H1 (cell line): ENCODE results near the gene EDA. TPM values are rescaled to one million over a fixed set of nuclear protein-coding genes. Genes with fewer than 3 reads are reported as not detected.

Experiments used
- CTCF ChIA-PET: fragments of 300-600 bp; sonication (Branson Sonifier 250); formaldehyde crosslinking; loops from one replicate; lab custom pipeline; 2021; ENCODE audit not compliant: partially characterized antibody; lab: Charles Lee
- POLR2A ChIA-PET: fragments of 300-600 bp; sonication (Branson Sonifier 250); formaldehyde crosslinking; loops from one replicate; lab custom pipeline; 2021; ENCODE audit warnings: inconsistent platforms; ENCODE audit not compliant: partially characterized antibody; lab: Charles Lee
- DNase-seq, 2 experiments: peaks; one replicate each; pipeline versions ENCODE4 v3.0.0 to v3.0.0-alpha.2; 2010 to 2022; ENCODE audit warnings: low spot score in 2 of 2, low read depth in 1 of 2, mixed read lengths in 1 of 2
- FAIRE-seq: peaks from 2 replicates; lab custom pipeline; 2011; peaks lifted over from hg19 to GRCh38; lab: Jason Lieb, UNC
- H2AFZ ChIP-seq: 2 replicates; pipeline ENCODE4 v1.8.1; 2012; ENCODE audit warnings: low read length, inconsistent platforms
- H2AK5ac ChIP-seq: 2 replicates; pipeline ENCODE4 v1.6.1; 2013; ENCODE audit warnings: low read depth, low read length
- H2BK120ac ChIP-seq: replicated peaks from 2 replicates; pipeline ENCODE3; 2013; ENCODE audit warnings: low read depth, low read length, inconsistent platforms
- H2BK12ac ChIP-seq: 2 replicates; pipeline ENCODE4 v1.6.1; 2013; ENCODE audit warnings: low read depth, low read length
- H2BK15ac ChIP-seq: 2 replicates; pipeline ENCODE4 v1.6.1; 2013; ENCODE audit warnings: low read length
- H2BK20ac ChIP-seq: 2 replicates; pipeline ENCODE4 v1.6.1; 2013; ENCODE audit warnings: low read length
- H2BK5ac ChIP-seq: 2 replicates; pipeline ENCODE4 v1.6.1; 2013; ENCODE audit warnings: low read depth, low read length
- H3K14ac ChIP-seq: 2 replicates; pipeline ENCODE4 v1.6.1; 2013; ENCODE audit warnings: inconsistent platforms; ENCODE audit not compliant: insufficient read length
- H3K18ac ChIP-seq: 2 replicates; pipeline ENCODE4 v1.6.1; 2013; ENCODE audit warnings: low read length; ENCODE audit errors: extremely low read depth
- H3K23ac ChIP-seq: 2 replicates; pipeline ENCODE4 v1.6.1; 2013; ENCODE audit warnings: inconsistent platforms; ENCODE audit not compliant: insufficient read length
- H3K23me2 ChIP-seq: 2 replicates; pipeline ENCODE4 v1.6.1; 2013; ENCODE audit warnings: low read depth, low read length
- H3K27ac ChIP-seq: 2 replicates; pipeline ENCODE4 v1.6.1; 2011; ENCODE audit warnings: low read depth, low read length, inconsistent platforms
- H3K27me3 ChIP-seq, 4 experiments: replicated peaks in 1 of 4; 1 replicate in 1 of 4; 2 replicates in 3 of 4; pipeline versions ENCODE4 v1.6.1 to v1.8.1; 2011 to 2013; ENCODE audit warnings: low read length in 3 of 4, mild to moderate bottlenecking in 3 of 4, inconsistent platforms in 2 of 4, mixed read lengths in 2 of 4, moderate library complexity in 1 of 4; ENCODE audit not compliant: control insufficient read depth in 3 of 4, insufficient read depth in 3 of 4; ENCODE audit errors: extremely low read depth in 1 of 4
- H3K36me3 ChIP-seq, 4 experiments: 2 replicates each; pipeline versions ENCODE4 v1.6.1 to v1.8.1; 2011 to 2013; ENCODE audit warnings: mild to moderate bottlenecking in 4 of 4, low read length in 3 of 4, moderate library complexity in 2 of 4, control low read depth in 1 of 4, inconsistent platforms in 1 of 4; ENCODE audit not compliant: insufficient read depth in 4 of 4, control insufficient read depth in 2 of 4
- H3K4ac ChIP-seq: replicated peaks from 2 replicates; pipeline ENCODE3; 2013; ENCODE audit warnings: low read length, low read depth, mixed read lengths, inconsistent platforms; ENCODE audit not compliant: insufficient read length
- H3K4me1 ChIP-seq, 4 experiments: replicated peaks in 1 of 4; 1 replicate in 1 of 4; 2 replicates in 3 of 4; pipeline versions ENCODE4 v1.6.1 to v1.8.1; 2011 to 2013; ENCODE audit warnings: low read length in 3 of 4, inconsistent platforms in 2 of 4, mixed read lengths in 1 of 4; ENCODE audit not compliant: insufficient read depth in 4 of 4, control insufficient read depth in 3 of 4
- H3K4me2 ChIP-seq, 2 experiments: 2 replicates each; pipeline versions ENCODE4 v1.6.1 to v1.8.1; 2011 to 2013; ENCODE audit warnings: low read depth in 2 of 2, low read length in 2 of 2, control low read depth in 1 of 2, inconsistent platforms in 1 of 2, mild to moderate bottlenecking in 1 of 2; ENCODE audit not compliant: insufficient read depth in 1 of 2
- H3K4me3 ChIP-seq, 4 experiments: fragments of 200-600, 300-600 bp in 1 of 4; sonication (generic), shearing (Covaris generic), sonication (Bioruptor Twin) in 1 of 4; 2 replicates each; pipeline versions ENCODE4 v1.5.1 to v1.8.1; 2011 to 2016; ENCODE audit warnings: low read length in 4 of 4, low read depth in 3 of 4, control low read depth in 2 of 4, inconsistent platforms in 2 of 4, mild to moderate bottlenecking in 2 of 4, mixed read lengths in 1 of 4, moderate library complexity in 1 of 4; ENCODE audit not compliant: insufficient read depth in 2 of 4; ENCODE audit errors: extremely low read depth in 1 of 4
- H3K56ac ChIP-seq: replicated peaks from 2 replicates; pipeline ENCODE3; 2013; ENCODE audit warnings: low read depth, mild to moderate bottlenecking, mixed read lengths, low read length, inconsistent platforms; ENCODE audit not compliant: insufficient read length
- H3K79me1 ChIP-seq: 2 replicates; pipeline ENCODE4 v1.6.1; 2013; ENCODE audit warnings: low read depth, low read length, control low read depth
- H3K79me2 ChIP-seq, 2 experiments: 2 replicates each; pipeline versions ENCODE4 v1.6.1 to v1.8.1; 2012 to 2013; ENCODE audit warnings: low read length in 2 of 2, mild to moderate bottlenecking in 2 of 2, inconsistent platforms in 1 of 2; ENCODE audit not compliant: insufficient read depth in 2 of 2, control insufficient read depth in 1 of 2
- H3K9ac ChIP-seq, 4 experiments: replicated peaks in 1 of 4; 1 replicate in 1 of 4; 2 replicates in 3 of 4; pipeline versions ENCODE4 v1.6.1 to v1.8.1; 2011 to 2013; ENCODE audit warnings: low read depth in 3 of 4, low read length in 3 of 4, control low read depth in 2 of 4, mild to moderate bottlenecking in 2 of 4, moderate library complexity in 2 of 4, inconsistent platforms in 1 of 4; ENCODE audit errors: extremely low read depth in 1 of 4
- H3K9me3 ChIP-seq, 2 experiments: 2 replicates each; pipeline versions ENCODE4 v1.6.1 to v1.8.1; 2012 to 2013; ENCODE audit warnings: mild to moderate bottlenecking in 2 of 2, moderate library complexity in 2 of 2, control low read depth in 1 of 2, inconsistent platforms in 1 of 2, low read depth in 1 of 2, low read length in 1 of 2, mixed read lengths in 1 of 2; ENCODE audit not compliant: insufficient read depth in 2 of 2
- H4K20me1 ChIP-seq, 2 experiments: replicated peaks in 1 of 2; 2 replicates each; pipeline versions ENCODE3 to v1.8.1; 2011 to 2013; ENCODE audit warnings: inconsistent platforms in 2 of 2, low read length in 2 of 2, mild to moderate bottlenecking in 1 of 2; ENCODE audit not compliant: insufficient read depth in 2 of 2, control insufficient read depth in 1 of 2
- H4K5ac ChIP-seq: 2 replicates; pipeline ENCODE4 v1.6.1; 2013; ENCODE audit warnings: low read length, low read depth, mixed read lengths, inconsistent platforms; ENCODE audit not compliant: insufficient read length
- H4K8ac ChIP-seq: 2 replicates; pipeline ENCODE4 v1.8.0; 2013; ENCODE audit warnings: mild to moderate bottlenecking, moderate library complexity, low read length, inconsistent platforms; ENCODE audit not compliant: insufficient read depth; ENCODE audit errors: extremely low read depth
- H4K91ac ChIP-seq: replicated peaks from 2 replicates; pipeline ENCODE3; 2013; ENCODE audit warnings: low read length, mixed read lengths, inconsistent platforms; ENCODE audit not compliant: insufficient read length
- ATF2 ChIP-seq: IDR thresholded peaks from 2 replicates; pipeline ENCODE4 v1.6.1; 2012; ENCODE audit warnings: low read length, inconsistent platforms
- BRCA1 ChIP-seq: IDR thresholded peaks from 2 replicates; pipeline ENCODE4 v1.6.1; 2012; ENCODE audit warnings: low read depth, low read length, improper control_type of control experiment
- CBX5 ChIP-seq: fragments of 300-800, 300-1000 bp; sonication (generic); IDR thresholded peaks from 2 replicates; pipeline ENCODE4 v1.7.1; 2016; ENCODE audit warnings: antibody characterized with exemption, low read length, low read depth
- CHD1 ChIP-seq: IDR thresholded peaks from 2 replicates; pipeline ENCODE4 v1.6.1; 2012; ENCODE audit warnings: low read depth, low read length, improper control_type of control experiment
- FOSL1 ChIP-seq: IDR thresholded peaks from 2 replicates; pipeline ENCODE4 v1.6.1; 2011; ENCODE audit warnings: mild to moderate bottlenecking, low read depth, low read length, moderate library complexity; ENCODE audit not compliant: insufficient read depth
- HDAC6 ChIP-seq: IDR thresholded peaks from one replicate; pipeline ENCODE4 v1.7.1; 2012; ENCODE audit warnings: low read depth, mild to moderate bottlenecking, inconsistent platforms, low read length, moderate library complexity
- KDM4A ChIP-seq: IDR thresholded peaks from one replicate; pipeline ENCODE4 v1.7.1; 2012; ENCODE audit warnings: low read depth, mild to moderate bottlenecking, moderate library complexity, low read length, inconsistent platforms; ENCODE audit not compliant: severe bottlenecking
- POLR2AphosphoS5 ChIP-seq: IDR thresholded peaks from 2 replicates; pipeline ENCODE4 v1.6.1; 2011; ENCODE audit warnings: low read depth, low read length
- RNF2 ChIP-seq: fragments of 200-900, 300-1000 bp; sonication (generic); IDR thresholded peaks from 2 replicates; pipeline ENCODE4 v1.7.1; 2016; ENCODE audit warnings: borderline replicate concordance, low read depth, mild to moderate bottlenecking, antibody characterized with exemption, low read length; ENCODE audit not compliant: poor library complexity, severe bottlenecking; ENCODE audit errors: missing control alignments
- SIRT6 ChIP-seq: IDR thresholded peaks from one replicate; pipeline ENCODE4 v1.7.1; 2012; ENCODE audit warnings: low read length, inconsistent platforms
- SP1 ChIP-seq: IDR thresholded peaks from 2 replicates; pipeline ENCODE4 v1.6.1; 2011; ENCODE audit warnings: low read depth, low read length
- WGBS, 2 experiments: shearing (Covaris generic) in 1 of 2; methylation state at CpG; one replicate each; pipeline versions ENCODE4 v1.1.6 to v1.1.7; 2013 to 2015; ENCODE audit warnings: low lambda C conversion rate in 2 of 2, mixed read lengths in 2 of 2, inconsistent platforms in 1 of 2, low coverage in 1 of 2, missing lambda C conversion rate in 1 of 2; ENCODE audit not compliant: insufficient replicate concordance in 2 of 2, insufficient coverage in 1 of 2, insufficient read length in 1 of 2; ENCODE audit errors: extremely low coverage in 1 of 2, missing lambda C conversion rate in 1 of 2; 5-methylcytosine and 5-hydroxymethylcytosine counted together
- polyA plus RNA-seq, 7 experiments: library from polyadenylated mRNA; depleted of rRNA in 3 of 7; stranded (reverse) in 5 of 7; unstranded in 2 of 7; fragments of >200 nt in 5 of 7; fragments of 200-250 nt in 2 of 7; gene quantifications; 1 replicate in 5 of 7; 2 replicates in 1 of 7; 4 replicates in 1 of 7; pipeline versions ENCODE4 v1.2.1 to v1.2.3, GENCODE V29; 2011 to 2013; ENCODE audit warnings: missing spikeins in 2 of 7, mixed read lengths in 2 of 7
- total RNA-seq: library from RNA; stranded (reverse); fragmentation: NEBNext Ultra II Directional; extraction: Animal tissue kit (Norgen Biotek cat#: 25700); gene quantifications from 2 replicates; pipeline ENCODE4 v1.2.1, GENCODE V29; 2021

The EDA gene
- total and polyA plus RNA-seq, 2 of the 8 experiments (the other 6 are each of a cell fraction or from before 2014, with no cell fraction given) = 7.5 to 10.5 TPM

- H3K56ac ChIP-seq = no peak overlapping the region
- H2BK15ac ChIP-seq = no peak overlapping the region
- no peak overlapping the region for H3K4me3 ChIP-seq
- H2BK12ac ChIP-seq = no peak overlapping the region
- no peak overlapping the region for H2BK20ac ChIP-seq
- no peak overlapping the region for H2AFZ ChIP-seq
- POLR2A ChIA-PET = no interaction called here
- CTCF ChIA-PET = interaction anchor here (1.2 kb wide), 1 partner anchor 29 kb away, joined by 4 read pairs; no protein-coding TSS in a partner anchor
- no peak for DNase-seq
- peaks cover 0 to 4% of the 10 kb centered on the region in 2 experiments; a peak in 1 of 4 replicates for H3K9me3 ChIP-seq
- no peaks in the 10 kb centered on the region for H3K79me2 ChIP-seq
- no peak overlapping the region for H3K27ac ChIP-seq
- H2BK120ac ChIP-seq = no peak overlapping the region
- no peak overlapping the region for H3K23ac ChIP-seq
- H3K27me3 ChIP-seq = no peaks in the 10 kb centered on the region
- no peaks in the 10 kb centered on the region for H3K36me3 ChIP-seq
- H4K91ac ChIP-seq = no peak overlapping the region
- H2BK5ac ChIP-seq = no peak overlapping the region
- H3K4me1 ChIP-seq = no peaks in the 10 kb centered on the region
- H3K4me2 ChIP-seq = no peak overlapping the region
- no peak overlapping the region for H4K5ac ChIP-seq
- H2AK5ac ChIP-seq = no peak overlapping the region
- no peaks in the 10 kb centered on the region for H4K20me1 ChIP-seq
- H3K23me2 ChIP-seq = no peaks in the 10 kb centered on the region
- no peak overlapping the region for H4K8ac ChIP-seq
- no peaks in the 10 kb centered on the region for H3K79me1 ChIP-seq
- H3K14ac ChIP-seq = no peak overlapping the region
- H3K9ac ChIP-seq = no peak overlapping the region
- WGBS, 2 experiments = 83% methylated on average over 2 of the region's 2 CpGs; no CpG with 5 or more reads in 1 of the 2 experiments
- TF ChIP-seq CHD1 (no peak), FOSL1 (no peak), BRCA1 (no peak), HDAC6 (no peak), POLR2AphosphoS5 (no peak), RNF2 (no peak), CBX5 (no peak), SP1 (no peak), KDM4A (no peak), ATF2 (no peak), SIRT6 (no peak)
- no peak overlapping the region for H3K18ac ChIP-seq
- no peak overlapping the region for H3K4ac ChIP-seq
- no peak for FAIRE-seq
Observed at GRCh38 chrX:70001269-70001668, 385.4 kb downstream of the EDA start.
